Keratinocyte (primary cell): ENCODE measurements around the gene RANGRF.

Experiments used
- CTCF ChIP-seq, 3 experiments: IDR thresholded peaks in 1 of 3; conservative IDR thresholded peaks in 1 of 3; optimal IDR thresholded peaks in 1 of 3; 2 replicates in 2 of 3; 3 replicates in 1 of 3; pipeline versions ENCODE3 to v1.5.1; 2011; ENCODE audit warnings: low read length in 3 of 3, mild to moderate bottlenecking in 3 of 3, moderate library complexity in 2 of 3, control low read depth in 1 of 3, inconsistent platforms in 1 of 3; ENCODE audit not compliant: insufficient read depth in 2 of 3; ENCODE audit errors: extremely low read depth in 1 of 3
- EZH2 ChIP-seq: IDR thresholded peaks from one replicate; pipeline ENCODE4 v1.6.1; 2012; ENCODE audit warnings: inconsistent platforms, mild to moderate bottlenecking, low read length, moderate library complexity

GRCh38 chr17:8312251-8312650 is 23.8 kb downstream of the RANGRF start:
- TF ChIP-seq CTCF (optimal IDR thresholded peaks at IDR 0.05 in 1 of 3, IDR thresholded peaks at IDR 0.05 in 1 of 3, conservative IDR thresholded peaks at IDR 0.05 in 1 of 3; ENCODE audit: extremely low read depth in 1 of 3, insufficient read depth in 2 of 3, low read length in 3 of 3) (no peak), EZH2 (no peak)
